H9 (cell line): Measurements from ENCODE around the gene SURF2. TPM values are rescaled to one million over a fixed set of nuclear protein-coding genes. Genes with fewer than 3 reads are reported as not detected.

Experiments
- DNase-seq: peaks from one replicate; pipeline ENCODE4 v3.0.0-alpha.2; 2017
- H2AFZ ChIP-seq: one replicate; pipeline ENCODE4 v1.6.1; 2013; ENCODE audit warnings: mild to moderate bottlenecking, low read length, control low read depth, moderate library complexity
- H2AK5ac ChIP-seq: 2 replicates; pipeline ENCODE4 v1.6.1; 2013; ENCODE audit warnings: low read length, control low read depth, mixed read lengths; ENCODE audit not compliant: insufficient read length
- H2BK120ac ChIP-seq: one replicate; pipeline ENCODE4 v1.6.1; 2013; ENCODE audit warnings: low read depth, mild to moderate bottlenecking, low read length, control low read depth, inconsistent platforms; ENCODE audit not compliant: poor library complexity, severe bottlenecking
- H2BK12ac ChIP-seq: 2 replicates; pipeline ENCODE4 v1.6.1; 2013; ENCODE audit warnings: low read length, control low read depth, mixed read lengths, low read depth; ENCODE audit not compliant: insufficient read length
- H2BK15ac ChIP-seq: 2 replicates; pipeline ENCODE4 v1.6.1; 2013; ENCODE audit warnings: low read depth, low read length, control low read depth
- H2BK20ac ChIP-seq: one replicate; pipeline ENCODE4 v1.6.1; 2013; ENCODE audit warnings: low read depth, mild to moderate bottlenecking, low read length, control low read depth, inconsistent platforms; ENCODE audit not compliant: poor library complexity, severe bottlenecking
- H2BK5ac ChIP-seq: 2 replicates; pipeline ENCODE4 v1.6.1; 2013; ENCODE audit warnings: low read length, control low read depth, mixed read lengths; ENCODE audit not compliant: insufficient read length
- H3K14ac ChIP-seq: 2 replicates; pipeline ENCODE4 v1.6.1; 2013; ENCODE audit warnings: low read length, control low read depth; ENCODE audit not compliant: insufficient read depth
- H3K18ac ChIP-seq: 2 replicates; pipeline ENCODE4 v1.6.1; 2013; ENCODE audit warnings: low read depth, mild to moderate bottlenecking, mixed read lengths, low read length, control low read depth; ENCODE audit not compliant: insufficient read length
- H3K23ac ChIP-seq: 2 replicates; pipeline ENCODE4 v1.6.1; 2013; ENCODE audit warnings: low read length, control low read depth, mixed read lengths, low read depth; ENCODE audit not compliant: insufficient read length
- H3K23me2 ChIP-seq: 2 replicates; pipeline ENCODE4 v1.6.1; 2013; ENCODE audit warnings: low read depth, mild to moderate bottlenecking, mixed read lengths, low read length, control low read depth; ENCODE audit not compliant: insufficient read length, poor library complexity, severe bottlenecking
- H3K27ac ChIP-seq: 2 replicates; pipeline ENCODE4 v1.5.1; 2013; ENCODE audit warnings: low read length, control low read depth, mixed read lengths, low read depth; ENCODE audit not compliant: insufficient read length
- H3K27me3 ChIP-seq: 2 replicates; pipeline ENCODE4 v1.6.1; 2013; ENCODE audit warnings: low read length, control low read depth, inconsistent platforms; ENCODE audit not compliant: insufficient read depth
- H3K4ac ChIP-seq: 2 replicates; pipeline ENCODE4 v1.6.1; 2013; ENCODE audit warnings: low read depth, mild to moderate bottlenecking, control low read depth, inconsistent platforms, low read length, moderate library complexity
- H3K4me1 ChIP-seq: 2 replicates; pipeline ENCODE4 v1.6.1; 2013; ENCODE audit warnings: low read length, control low read depth, inconsistent platforms; ENCODE audit not compliant: insufficient read depth
- H3K4me2 ChIP-seq: 2 replicates; pipeline ENCODE4 v1.6.1; 2013; ENCODE audit warnings: low read length, control low read depth, mixed read lengths; ENCODE audit not compliant: insufficient read length, insufficient read depth
- H3K56ac ChIP-seq: 2 replicates; pipeline ENCODE4 v1.6.1; 2013; ENCODE audit warnings: low read depth, mild to moderate bottlenecking, mixed read lengths, low read length, control low read depth; ENCODE audit not compliant: insufficient read length
- H3K79me1 ChIP-seq: 2 replicates; pipeline ENCODE4 v1.6.1; 2013; ENCODE audit warnings: low read depth, mild to moderate bottlenecking, moderate library complexity, low read length, control low read depth, inconsistent platforms; ENCODE audit not compliant: insufficient read depth, poor library complexity, severe bottlenecking
- H3K79me2 ChIP-seq: 2 replicates; pipeline ENCODE4 v1.6.1; 2013; ENCODE audit warnings: low read length, control low read depth, inconsistent platforms; ENCODE audit not compliant: insufficient read depth
- H3K9ac ChIP-seq: 2 replicates; pipeline ENCODE4 v1.6.1; 2013; ENCODE audit warnings: low read length, control low read depth, mixed read lengths; ENCODE audit not compliant: insufficient read length; ENCODE audit errors: extremely low read depth
- H3K9me3 ChIP-seq: one replicate; pipeline ENCODE4 v1.6.1; 2013; ENCODE audit warnings: low read depth, low read length, inconsistent platforms; ENCODE audit not compliant: control insufficient read depth
- H3T11ph ChIP-seq: one replicate; pipeline ENCODE4 v1.6.1; 2013; ENCODE audit warnings: mild to moderate bottlenecking, low read length, control low read depth, inconsistent platforms
- H4K20me1 ChIP-seq: one replicate; pipeline ENCODE4 v1.6.1; 2013; ENCODE audit not compliant: control insufficient read depth, insufficient read length, insufficient read depth
- H4K5ac ChIP-seq: 2 replicates; pipeline ENCODE4 v1.6.1; 2013; ENCODE audit warnings: low read depth, mild to moderate bottlenecking, mixed read lengths, low read length, control low read depth; ENCODE audit not compliant: insufficient read length
- H4K8ac ChIP-seq: replicated peaks from 2 replicates; pipeline ENCODE4 v1.6.1; 2013; ENCODE audit warnings: low read length, control low read depth, mixed read lengths, low read depth; ENCODE audit not compliant: insufficient read length
- H4K91ac ChIP-seq: 2 replicates; pipeline ENCODE4 v1.6.1; 2013; ENCODE audit warnings: low read depth, mild to moderate bottlenecking, moderate library complexity, mixed read lengths, low read length, control low read depth; ENCODE audit not compliant: insufficient read length
- H3K27ac Mint-ChIP-seq, 3 experiments: 2 replicates in 2 of 3; 3 replicates in 1 of 3; pipeline ENCODE4 v1.8.0; 2020 to 2021; ENCODE audit warnings: mixed read lengths in 3 of 3, mild to moderate bottlenecking in 1 of 3, moderate library complexity in 1 of 3
- H3K27me3 Mint-ChIP-seq: 2 replicates; pipeline ENCODE4 v1.8.0; 2021; ENCODE audit warnings: low read depth, mild to moderate bottlenecking, moderate library complexity, mixed read lengths
- H3K36me3 Mint-ChIP-seq, 3 experiments: 2 replicates in 2 of 3; 3 replicates in 1 of 3; pipeline ENCODE4 v1.8.0; 2020 to 2021; ENCODE audit warnings: low read depth in 3 of 3, mixed read lengths in 3 of 3; ENCODE audit not compliant: insufficient read depth in 1 of 3
- H3K4me1 Mint-ChIP-seq, 2 experiments: 2 replicates each; pipeline ENCODE4 v1.8.0; 2020; ENCODE audit warnings: mixed read lengths in 2 of 2
- H3K4me3 Mint-ChIP-seq, 2 experiments: 2 replicates in 1 of 2; 3 replicates in 1 of 2; pipeline ENCODE4 v1.8.0; 2020 to 2021; ENCODE audit warnings: mild to moderate bottlenecking in 2 of 2, mixed read lengths in 2 of 2, moderate library complexity in 1 of 2
- H3K9me3 Mint-ChIP-seq, 2 experiments: 2 replicates in 1 of 2; 3 replicates in 1 of 2; pipeline ENCODE4 v1.8.0; 2020; ENCODE audit warnings: mild to moderate bottlenecking in 2 of 2, mixed read lengths in 2 of 2, moderate library complexity in 1 of 2
- WGBS: extraction: QIAGEN DNeasy Blood & Tissue Kit; methylation state at CpG from one replicate; pipeline ENCODE4 v1.1.7; 2013; ENCODE audit warnings: missing lambda C conversion rate, low lambda C conversion rate, mixed read lengths; ENCODE audit not compliant: insufficient read length; ENCODE audit errors: extremely low coverage; 5-methylcytosine and 5-hydroxymethylcytosine counted together
- total RNA-seq: library from RNA; stranded (reverse); gene quantifications from 2 replicates; pipeline ENCODE4 v1.2.1, GENCODE V29; 2021
- TF ChIP-seq, protein P1 (sequence below): fragments of 200-600 bp; sonication (generic); conservative IDR thresholded peaks from 3 replicates; pipeline ENCODE4 v1.8.0; 2021; ENCODE audit warnings: antibody characterized with exemption, mild to moderate bottlenecking

Gene SURF2
- total RNA-seq, 1 experiment from 2014 or later, result 44.4 TPM

DNA sequence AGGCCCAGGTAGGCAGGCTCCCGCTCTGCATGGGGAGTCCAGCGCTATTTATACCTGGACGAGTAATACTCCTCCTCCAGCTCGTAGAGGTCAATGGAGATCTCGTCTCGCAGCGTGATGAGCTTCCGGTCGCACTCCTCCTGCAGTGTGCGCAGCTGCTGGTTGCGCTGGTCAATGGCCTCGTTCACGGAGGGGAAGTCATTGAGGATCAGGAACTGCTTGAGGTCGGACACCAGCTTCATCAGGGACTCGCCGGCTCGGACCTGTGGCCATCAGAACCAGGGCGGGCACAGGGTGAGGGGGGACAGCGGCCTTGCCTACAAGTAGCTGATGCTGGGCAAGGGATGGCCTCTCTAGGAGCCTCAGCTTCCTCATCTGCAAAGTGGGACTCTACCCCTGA, 12.3 kb upstream of the SURF2 start:
- Histone ChIP-seq H3K9me3 (no peaks in the 10 kb centered on the region), H3K9ac (no peak overlapping the region)
- no peak for DNase-seq

More for the DNA sequence above, 12.3 kb upstream of the SURF2 start:
- H3T11ph ChIP-seq, result no peak overlapping the region
- H2AFZ ChIP-seq, result no peak overlapping the region
- H3K27me3 ChIP-seq, result no peaks in the 10 kb centered on the region
- H4K91ac ChIP-seq, result no peak overlapping the region
- Mint-ChIP-seq H3K27me3 (no peaks in the 10 kb centered on the region), H3K4me1 (peaks cover 13 to 18% of the 10 kb centered on the region in 2 experiments), H3K36me3 (peaks cover 62 to 88% (median 85%) of the 10 kb centered on the region in 3 experiments), H3K4me3 (peak overlapping the region in 1 of 2 experiments; percentile 46; a peak in 1 of 5 replicates), H3K27ac (no peak overlapping the region), H3K9me3 (peaks cover 0 to 3% of the 10 kb centered on the region in 2 experiments; a peak in 1 of 5 replicates)
- no peak overlapping the region for H3K4ac ChIP-seq
- no peak overlapping the region for H3K56ac ChIP-seq
- H3K23me2 ChIP-seq, result peaks cover 3% of the 10 kb centered on the region
- no peak overlapping the region for H3K14ac ChIP-seq
- no peak overlapping the region for H3K27ac ChIP-seq
- H3K79me1 ChIP-seq, result peaks cover 10% of the 10 kb centered on the region
- no peak overlapping the region for H4K8ac ChIP-seq
- TF ChIP-seq, protein P1, sequence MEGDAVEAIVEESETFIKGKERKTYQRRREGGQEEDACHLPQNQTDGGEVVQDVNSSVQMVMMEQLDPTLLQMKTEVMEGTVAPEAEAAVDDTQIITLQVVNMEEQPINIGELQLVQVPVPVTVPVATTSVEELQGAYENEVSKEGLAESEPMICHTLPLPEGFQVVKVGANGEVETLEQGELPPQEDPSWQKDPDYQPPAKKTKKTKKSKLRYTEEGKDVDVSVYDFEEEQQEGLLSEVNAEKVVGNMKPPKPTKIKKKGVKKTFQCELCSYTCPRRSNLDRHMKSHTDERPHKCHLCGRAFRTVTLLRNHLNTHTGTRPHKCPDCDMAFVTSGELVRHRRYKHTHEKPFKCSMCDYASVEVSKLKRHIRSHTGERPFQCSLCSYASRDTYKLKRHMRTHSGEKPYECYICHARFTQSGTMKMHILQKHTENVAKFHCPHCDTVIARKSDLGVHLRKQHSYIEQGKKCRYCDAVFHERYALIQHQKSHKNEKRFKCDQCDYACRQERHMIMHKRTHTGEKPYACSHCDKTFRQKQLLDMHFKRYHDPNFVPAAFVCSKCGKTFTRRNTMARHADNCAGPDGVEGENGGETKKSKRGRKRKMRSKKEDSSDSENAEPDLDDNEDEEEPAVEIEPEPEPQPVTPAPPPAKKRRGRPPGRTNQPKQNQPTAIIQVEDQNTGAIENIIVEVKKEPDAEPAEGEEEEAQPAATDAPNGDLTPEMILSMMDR, result no peak
- H4K5ac ChIP-seq, result no peak overlapping the region
- no peak overlapping the region for H3K18ac ChIP-seq
- no peak overlapping the region for H3K4me2 ChIP-seq
- H2AK5ac ChIP-seq, result no peak overlapping the region
- no peak overlapping the region for H2BK5ac ChIP-seq
- H3K23ac ChIP-seq, result no peak overlapping the region
- peaks cover 12% of the 10 kb centered on the region; the same call in 1 of the 2 replicates for H3K79me2 ChIP-seq
- no peak overlapping the region for H2BK120ac ChIP-seq
- no peaks in the 10 kb centered on the region; the same call in 1 of the 2 replicates for H3K4me1 ChIP-seq
- no peak overlapping the region for H2BK20ac ChIP-seq
- WGBS, result no CpG with 5 or more reads among the region's 19 CpGs
- H2BK12ac ChIP-seq, result no peak overlapping the region
- no peak overlapping the region for H2BK15ac ChIP-seq
- no peaks in the 10 kb centered on the region for H4K20me1 ChIP-seq
